Body of pancreas (tissue), 4 donors: ENCODE measurements around the gene STAT4.

ENCODE experiments used
- CTCF ChIP-seq, 7 experiments: fragments of 450-650 bp in 4 of 7; fragments of 200-600 bp in 3 of 7; sonication (generic) in 3 of 7; IDR thresholded peaks; one replicate each; pipeline ENCODE4 v1.5.1; 2016 to 2019; ENCODE audit warnings: antibody characterized with exemption in 7 of 7
- POLR2A ChIP-seq, 3 donors: fragments of 450-650 bp; IDR thresholded peaks; one replicate each; pipeline ENCODE4 v1.6.1; 2016; ENCODE audit warnings: antibody characterized with exemption in 3 of 3, mild to moderate bottlenecking in 2 of 3

GRCh38 chr2:191012845-191013681, 137.7 kb downstream of the STAT4 start:
- TF ChIP-seq CTCF (IDR thresholded peaks at IDR 0.05) (no peak), POLR2A (IDR thresholded peaks at IDR 0.05) (no peak)
